Measurements from ENCODE around the gene CILP. TPM values are rescaled to one million over a fixed set of nuclear protein-coding genes. Genes with fewer than 3 reads are reported as not detected.

CILP gene
- total and polyA plus RNA-seq, 4 donors = 0.87 to 1.2 (median 0.91) TPM

GRCh38 chr15:65171428-65171827 is 39.8 kb downstream of the CILP start:
- DNase-seq (ENCODE audit: low read depth in 4 of 6, low spot score in 6 of 6) = no peak
- Histone ChIP-seq H3K27me3 (ENCODE audit: control insufficient read depth, insufficient read depth, low read length) (no peaks in the 10 kb centered on the region), H3K4me1 (ENCODE audit: control insufficient read depth, insufficient read depth, low read length) (no peaks in the 10 kb centered on the region), H3K36me3 (ENCODE audit: control insufficient read depth, insufficient read depth, low read length) (peaks cover 44% of the 10 kb centered on the region), H3K27ac (ENCODE audit: low read depth, low read length) (no peak overlapping the region), H3K9me3 (ENCODE audit: control insufficient read depth, insufficient read depth, low read length) (no peaks in the 10 kb centered on the region), H3K4me3 (ENCODE audit: low read depth, low read length) (no peak overlapping the region)
- WGBS (ENCODE audit: insufficient coverage) = no CpG with 5 or more reads among the region's 5 CpGs

GRCh38 chr15:65165875-65166274 is 45.4 kb downstream of the CILP start:
- Histone ChIP-seq H3K36me3 (ENCODE audit: control insufficient read depth, insufficient read depth, low read length) (peaks cover 26% of the 10 kb centered on the region), H3K27me3 (ENCODE audit: control insufficient read depth, insufficient read depth, low read length) (no peaks in the 10 kb centered on the region), H3K4me1 (ENCODE audit: control insufficient read depth, insufficient read depth, low read length) (no peaks in the 10 kb centered on the region), H3K27ac (ENCODE audit: low read depth, low read length) (no peak overlapping the region), H3K9me3 (ENCODE audit: control insufficient read depth, insufficient read depth, low read length) (no peaks in the 10 kb centered on the region), H3K4me3 (ENCODE audit: low read depth, low read length) (no peak overlapping the region)
- WGBS (ENCODE audit: insufficient coverage) = no CpG with 5 or more reads among the region's 2 CpGs
- no peak for DNase-seq (ENCODE audit: low read depth in 4 of 6, low spot score in 6 of 6)

DNA sequence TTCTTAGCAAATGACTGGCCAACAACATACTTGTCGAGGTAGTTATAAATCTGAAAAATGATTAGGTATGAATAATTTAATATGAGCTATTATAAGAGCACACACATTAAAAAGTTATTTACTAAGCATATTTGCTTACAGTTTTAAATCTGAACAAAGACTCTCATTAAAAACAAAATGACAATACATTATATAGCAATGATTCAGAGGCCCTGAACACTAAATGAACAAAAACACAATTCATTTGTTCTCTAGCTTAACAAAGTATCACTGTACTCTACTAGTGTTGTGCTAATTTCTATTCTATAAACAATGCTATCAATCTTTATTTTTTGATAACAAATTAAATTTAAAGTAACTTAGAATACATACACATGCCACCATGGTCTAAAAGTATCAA is 47.1 kb downstream of the CILP start:
- no CpG with 5 or more reads among the region's 1 CpG for WGBS (ENCODE audit: insufficient coverage)

GRCh38 chr15:65163041-65163440 is 48.2 kb downstream of the CILP start:
- Histone ChIP-seq H3K9me3 (ENCODE audit: control insufficient read depth, insufficient read depth, low read length) (no peaks in the 10 kb centered on the region), H3K36me3 (ENCODE audit: control insufficient read depth, insufficient read depth, low read length) (peaks cover 10% of the 10 kb centered on the region), H3K4me3 (ENCODE audit: low read depth, low read length) (no peak overlapping the region), H3K4me1 (ENCODE audit: control insufficient read depth, insufficient read depth, low read length) (no peaks in the 10 kb centered on the region), H3K27me3 (ENCODE audit: control insufficient read depth, insufficient read depth, low read length) (no peaks in the 10 kb centered on the region), H3K27ac (ENCODE audit: low read depth, low read length) (no peak overlapping the region)
- DNase-seq (ENCODE audit: low read depth in 4 of 6, low spot score in 6 of 6) = no peak
- 100% methylated on average over 1 of the region's 4 CpGs for WGBS (ENCODE audit: insufficient coverage)

More for the DNA sequence above, 47.1 kb downstream of the CILP start:
- Histone ChIP-seq H3K27ac (ENCODE audit: low read depth, low read length) (no peak overlapping the region), H3K4me1 (ENCODE audit: control insufficient read depth, insufficient read depth, low read length) (no peaks in the 10 kb centered on the region), H3K27me3 (ENCODE audit: control insufficient read depth, insufficient read depth, low read length) (no peaks in the 10 kb centered on the region), H3K9me3 (ENCODE audit: control insufficient read depth, insufficient read depth, low read length) (no peaks in the 10 kb centered on the region), H3K4me3 (ENCODE audit: low read depth, low read length) (no peak overlapping the region), H3K36me3 (ENCODE audit: control insufficient read depth, insufficient read depth, low read length) (peaks cover 12% of the 10 kb centered on the region)
- no peak for DNase-seq (ENCODE audit: low read depth in 4 of 6, low spot score in 6 of 6)

- peaks cover 19% of the 10 kb centered on the region for H3K36me3 ChIP-seq (ENCODE audit: control insufficient read depth, insufficient read depth, low read length)
- peak in 1 of 6 donors; percentile 19 for DNase-seq (ENCODE audit: low read depth in 4 of 6, low spot score in 6 of 6)
- WGBS (ENCODE audit: insufficient coverage) = no CpG with 5 or more reads among the region's 5 CpGs
Measured at GRCh38 chr15:65156692-65157091, 54.6 kb downstream of the CILP start.

GRCh38 chr15:65154720-65155119 is 56.6 kb downstream of the CILP start:
- no peak for DNase-seq (ENCODE audit: low read depth in 4 of 6, low spot score in 6 of 6)
- H3K4me3 ChIP-seq (ENCODE audit: low read depth, low read length) = no peak overlapping the region
- no peaks in the 10 kb centered on the region for H3K4me1 ChIP-seq (ENCODE audit: control insufficient read depth, insufficient read depth, low read length)
- H3K27me3 ChIP-seq (ENCODE audit: control insufficient read depth, insufficient read depth, low read length) = no peaks in the 10 kb centered on the region
- H3K27ac ChIP-seq (ENCODE audit: low read depth, low read length) = no peak overlapping the region
- no peaks in the 10 kb centered on the region for H3K9me3 ChIP-seq (ENCODE audit: control insufficient read depth, insufficient read depth, low read length)
- peaks cover 22% of the 10 kb centered on the region for H3K36me3 ChIP-seq (ENCODE audit: control insufficient read depth, insufficient read depth, low read length)
- 77% methylated on average over 2 of the region's 6 CpGs for WGBS (ENCODE audit: insufficient coverage)

More at GRCh38 chr15:65156692-65157091, 54.6 kb downstream of the CILP start:
- Histone ChIP-seq H3K27ac (ENCODE audit: low read depth, low read length) (no peak overlapping the region), H3K4me1 (ENCODE audit: control insufficient read depth, insufficient read depth, low read length) (no peaks in the 10 kb centered on the region), H3K4me3 (ENCODE audit: low read depth, low read length) (no peak overlapping the region), H3K27me3 (ENCODE audit: control insufficient read depth, insufficient read depth, low read length) (no peaks in the 10 kb centered on the region), H3K9me3 (ENCODE audit: control insufficient read depth, insufficient read depth, low read length) (no peaks in the 10 kb centered on the region)

GRCh38 chr15:65147902-65148301 is 63.4 kb downstream of the CILP start:
- Histone ChIP-seq H3K27ac (ENCODE audit: low read depth, low read length) (no peak overlapping the region), H3K4me3 (ENCODE audit: low read depth, low read length) (no peak overlapping the region), H3K9me3 (ENCODE audit: control insufficient read depth, insufficient read depth, low read length) (no peaks in the 10 kb centered on the region), H3K36me3 (ENCODE audit: control insufficient read depth, insufficient read depth, low read length) (peaks cover 16% of the 10 kb centered on the region), H3K4me1 (ENCODE audit: control insufficient read depth, insufficient read depth, low read length) (no peaks in the 10 kb centered on the region), H3K27me3 (ENCODE audit: control insufficient read depth, insufficient read depth, low read length) (no peaks in the 10 kb centered on the region)
- no CpG with 5 or more reads among the region's 3 CpGs for WGBS (ENCODE audit: insufficient coverage)
- DNase-seq (ENCODE audit: low read depth in 4 of 6, low spot score in 6 of 6) = no peak

- Histone ChIP-seq H3K4me3 (ENCODE audit: low read depth, low read length) (no peak overlapping the region), H3K4me1 (ENCODE audit: control insufficient read depth, insufficient read depth, low read length) (no peaks in the 10 kb centered on the region), H3K9me3 (ENCODE audit: control insufficient read depth, insufficient read depth, low read length) (no peaks in the 10 kb centered on the region), H3K27ac (ENCODE audit: low read depth, low read length) (no peak overlapping the region), H3K36me3 (ENCODE audit: control insufficient read depth, insufficient read depth, low read length) (peaks cover 10% of the 10 kb centered on the region), H3K27me3 (ENCODE audit: control insufficient read depth, insufficient read depth, low read length) (no peaks in the 10 kb centered on the region)
- WGBS (ENCODE audit: insufficient coverage) = 80% methylated on average over 1 of the region's 4 CpGs
- no peak for DNase-seq (ENCODE audit: low read depth in 4 of 6, low spot score in 6 of 6)
Measured at GRCh38 chr15:65146438-65146837, 64.8 kb downstream of the CILP start.

Small RNA genes within 50 kb of the gene (small RNA-seq; reads per million reads assigned to genes)
- gene AC068213.1 (ENCODE audit: low replicate concordance) = not detected
- not detected for gene RNU6-686P (ENCODE audit: low replicate concordance)

Other genes starting within 250 kb of the CILP start
- 10 to 100 TPM; 49.4 to 60.7 TPM for gene SPG21, start 221.6 kb downstream of the CILP start, total RNA-seq
- 10 to 100 TPM; 58.9 to 74.0 TPM for gene SPG21, start 221.6 kb downstream of the CILP start, polyA plus RNA-seq (ENCODE audit: insufficient read length in 2 of 2)
- gene MTFMT, start 181.8 kb downstream of the CILP start, total RNA-seq = 10 to 100 TPM; 14.9 to 19.7 TPM
- 10 to 100 TPM; 16.0 to 17.5 TPM for gene MTFMT, start 181.8 kb downstream of the CILP start, polyA plus RNA-seq (ENCODE audit: insufficient read length in 2 of 2)
- gene SLC51B, start 166.1 kb downstream of the CILP start, total RNA-seq = under 1 TPM in 1 of 2 donors, not detected in 1; 0.44 TPM
- gene SLC51B, start 166.1 kb downstream of the CILP start, polyA plus RNA-seq (ENCODE audit: insufficient read length in 2 of 2) = 1 to 10 TPM; 1.1 to 2.3 TPM
- gene RASL12, start 143.5 kb downstream of the CILP start, total RNA-seq = 10 to 100 TPM; 18.1 to 18.8 TPM
- gene RASL12, start 143.5 kb downstream of the CILP start, polyA plus RNA-seq (ENCODE audit: insufficient read length in 2 of 2) = 10 to 100 TPM in 1 of 2 donors, 1 to 10 TPM in 1; 6.4 to 11.7 TPM
- under 1 TPM in 1 of 2 donors, not detected in 1; 0.06 TPM for gene KBTBD13, start 134.7 kb downstream of the CILP start, total RNA-seq
- under 1 TPM in 1 of 2 donors, not detected in 1; 0.08 TPM for gene KBTBD13, start 134.7 kb downstream of the CILP start, polyA plus RNA-seq (ENCODE audit: insufficient read length in 2 of 2)
- gene UBAP1L, start 96.3 kb downstream of the CILP start, total RNA-seq = 1 to 10 TPM; 5.5 to 5.8 TPM
- 10 to 100 TPM; 16.8 to 26.0 TPM for gene UBAP1L, start 96.3 kb downstream of the CILP start, polyA plus RNA-seq (ENCODE audit: insufficient read length in 2 of 2)
- gene PDCD7, start 77.7 kb downstream of the CILP start, total RNA-seq = 10 to 100 TPM; 12.7 to 16.7 TPM
- 10 to 100 TPM; 24.1 to 27.8 TPM for gene PDCD7, start 77.7 kb downstream of the CILP start, polyA plus RNA-seq (ENCODE audit: insufficient read length in 2 of 2)
- 10 to 100 TPM; 48.5 to 55.2 TPM for gene CLPX, start 26.1 kb downstream of the CILP start, total RNA-seq
- 10 to 100 TPM; 45.2 to 46.6 TPM for gene CLPX, start 26.1 kb downstream of the CILP start, polyA plus RNA-seq (ENCODE audit: insufficient read length in 2 of 2)
- 10 to 100 TPM in 1 of 2 donors, 1 to 10 TPM in 1; 5.0 to 10.6 TPM for gene PARP16, start 75.4 kb upstream of the CILP start, total RNA-seq
- gene PARP16, start 75.4 kb upstream of the CILP start, polyA plus RNA-seq (ENCODE audit: insufficient read length in 2 of 2) = 10 to 100 TPM; 11.7 to 17.1 TPM
- 10 to 100 TPM in 1 of 2 donors, not detected in 1; 68.7 TPM for gene RNU5A-1, start 84.6 kb upstream of the CILP start, total RNA-seq
- gene RNU5A-1, start 84.6 kb upstream of the CILP start, polyA plus RNA-seq (ENCODE audit: insufficient read length in 2 of 2) = not detected
- gene RNU5B-1, start 93.2 kb upstream of the CILP start, total RNA-seq = 10 to 100 TPM in 1 of 2 donors, not detected in 1; 78.5 TPM
- gene RNU5B-1, start 93.2 kb upstream of the CILP start, polyA plus RNA-seq (ENCODE audit: insufficient read length in 2 of 2) = not detected
- 1 to 10 TPM; 3.6 to 4.7 TPM for gene IGDCC3, start 166.5 kb upstream of the CILP start, total RNA-seq
- 10 to 100 TPM; 17.0 to 20.7 TPM for gene IGDCC3, start 166.5 kb upstream of the CILP start, polyA plus RNA-seq (ENCODE audit: insufficient read length in 2 of 2)
- 10 to 100 TPM; 13.1 to 15.1 TPM for gene IGDCC4, start 211.5 kb upstream of the CILP start, total RNA-seq
- 10 to 100 TPM; 26.8 to 30.3 TPM for gene IGDCC4, start 211.5 kb upstream of the CILP start, polyA plus RNA-seq (ENCODE audit: insufficient read length in 2 of 2)